HG02938 (cell line): Measurements from ENCODE around the gene FANCC.

Experiments
- ATAC-seq: cut with Tn5 transposase; IDR thresholded peaks from one replicate; pipeline ENCODE4 v1.9.1; 2021; ENCODE audit warnings: mild to moderate bottlenecking, moderate library complexity; ENCODE audit not compliant: unreplicated experiment

The FANCC gene

DNA sequence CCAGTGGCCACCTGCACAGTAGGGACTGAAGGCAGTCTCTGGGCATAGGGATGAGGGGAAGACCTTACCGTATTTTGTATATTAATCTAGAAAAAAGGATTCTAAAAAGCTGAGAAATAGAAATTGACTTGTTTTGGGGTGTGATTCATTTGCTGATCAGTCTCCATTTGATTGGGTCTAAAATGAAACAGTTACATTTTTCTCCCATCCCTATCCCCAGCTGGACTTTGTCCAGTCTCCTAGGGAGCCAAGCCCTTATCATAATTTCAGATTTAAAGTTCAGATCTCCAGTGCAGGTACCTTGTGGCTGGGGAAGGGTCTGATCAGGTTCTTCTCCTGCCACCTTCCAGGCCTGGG, 240.8 kb downstream of the FANCC start:
- no peak for ATAC-seq

DNA sequence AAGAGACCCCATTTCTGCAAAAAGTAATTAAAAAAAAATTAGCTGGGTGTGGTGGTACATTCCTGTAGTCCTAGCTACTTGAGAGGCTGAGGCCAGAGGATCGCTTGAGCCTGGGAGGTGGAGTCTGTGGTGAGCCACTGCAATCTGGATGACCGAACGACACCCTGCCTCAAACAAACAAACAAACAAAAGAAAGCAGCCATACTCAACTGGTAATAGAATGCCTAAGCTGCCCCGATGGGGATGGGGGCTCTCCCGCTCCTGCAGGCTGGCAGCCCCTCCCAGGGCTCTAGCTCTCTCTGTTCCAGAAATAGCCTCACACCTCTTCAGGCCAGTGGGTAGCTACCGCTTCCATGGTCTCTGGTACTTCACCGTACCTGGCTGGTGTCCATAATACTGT, 241.8 kb downstream of the FANCC start:
- ATAC-seq: no peak

DNA sequence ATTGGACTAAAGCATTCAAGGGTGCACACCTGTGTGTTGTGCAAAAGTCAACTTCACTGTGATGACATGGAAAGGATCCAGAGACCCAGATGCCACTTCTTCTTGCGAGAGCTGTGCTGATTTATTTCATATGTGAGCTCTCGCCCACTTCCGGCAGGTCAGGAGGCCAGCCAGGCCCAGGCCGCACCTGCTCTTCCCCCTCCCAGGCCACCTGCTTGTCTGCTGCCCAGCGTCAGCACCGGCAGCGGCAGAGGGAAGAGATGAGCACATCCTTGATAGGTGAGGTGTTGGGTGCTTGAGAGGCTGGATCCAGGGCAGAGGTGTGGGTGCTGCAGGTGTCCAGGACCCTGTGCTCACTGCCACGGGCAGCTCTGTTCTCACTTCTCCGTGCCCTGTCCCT, 242.9 kb downstream of the FANCC start:
- ATAC-seq: no peak

- ATAC-seq: no peak
These were observed 243.6 kb downstream of the FANCC start for GRCh38 chr9:95073918-95074317.

- no peak for ATAC-seq
These were observed 244.4 kb downstream of the FANCC start for GRCh38 chr9:95073042-95073607.

DNA sequence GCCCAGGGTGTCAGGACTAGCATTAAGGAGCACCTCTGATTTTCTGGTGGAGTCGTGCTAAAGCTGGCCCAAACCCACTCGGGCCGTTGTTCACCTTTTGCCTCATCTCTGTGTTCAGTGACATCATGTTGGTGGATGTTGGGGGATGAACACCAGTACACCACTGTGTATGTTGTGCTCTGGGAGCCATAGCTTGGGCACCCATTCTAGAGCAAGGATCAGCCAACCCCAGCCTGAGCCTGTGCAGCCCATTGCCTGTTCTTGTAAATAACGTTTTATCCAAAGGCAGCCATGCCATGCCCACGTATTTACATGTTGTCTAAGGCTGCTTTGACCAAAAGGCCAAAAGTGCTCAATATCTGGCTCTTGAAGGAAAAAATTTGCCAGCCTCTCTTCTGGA, 245.6 kb downstream of the FANCC start:
- ATAC-seq: no peak

- ATAC-seq: no peak
These were observed 246.1 kb downstream of the FANCC start for GRCh38 chr9:95071450-95071849.

DNA sequence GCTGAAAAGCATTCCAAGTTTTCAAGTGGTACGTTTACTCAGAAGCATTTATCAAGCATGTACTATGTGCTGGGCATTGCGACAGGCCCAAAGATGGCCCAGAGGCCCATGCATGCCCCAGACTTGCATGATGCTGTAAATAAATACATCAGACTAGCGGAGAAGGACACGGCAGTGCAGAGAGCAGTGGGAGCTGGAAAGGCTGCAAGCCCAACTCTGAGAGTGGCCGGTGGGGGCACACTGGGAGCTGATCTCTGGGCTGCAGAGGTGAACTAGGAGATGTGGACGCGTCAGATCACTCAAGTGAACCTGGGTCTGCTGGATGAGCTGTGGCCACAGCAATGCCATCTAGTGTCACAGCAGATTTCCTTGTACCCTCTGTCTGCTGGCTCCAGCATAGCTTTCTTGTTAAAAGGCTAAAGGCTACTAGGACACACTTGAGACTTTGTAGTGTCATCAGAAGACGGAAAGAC, 246.9 kb downstream of the FANCC start:
- no peak for ATAC-seq

GRCh38 chr9:95067897-95068296, 249.6 kb downstream of the FANCC start:
- no peak for ATAC-seq

DNA sequence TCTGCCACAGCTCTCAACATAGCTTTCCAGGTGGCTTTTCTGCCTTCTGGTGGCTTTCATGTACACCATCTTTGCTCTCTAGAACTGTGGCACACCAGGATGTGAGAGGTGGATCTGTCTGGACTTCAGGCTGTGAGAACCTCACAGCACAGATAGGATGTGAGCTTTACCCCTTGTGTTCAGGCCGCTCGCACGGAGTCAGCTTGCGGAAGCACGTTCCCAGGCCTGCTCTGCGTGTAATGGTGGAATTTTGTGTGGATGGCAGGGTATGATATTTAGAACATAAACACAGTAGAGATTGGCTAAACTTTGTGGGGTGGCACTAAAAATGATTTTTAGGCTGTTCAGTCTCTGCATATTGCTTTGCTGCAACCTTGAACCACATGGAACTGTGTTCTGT, 250.5 kb downstream of the FANCC start:
- ATAC-seq: no peak

GRCh38 chr9:95065224-95065623, 252.3 kb downstream of the FANCC start:
- ATAC-seq: no peak

- ATAC-seq: no peak
These were observed 254.2 kb downstream of the FANCC start for GRCh38 chr9:95063300-95063699.

- ATAC-seq: no peak
These were observed 254.9 kb downstream of the FANCC start for GRCh38 chr9:95062596-95063065.

DNA sequence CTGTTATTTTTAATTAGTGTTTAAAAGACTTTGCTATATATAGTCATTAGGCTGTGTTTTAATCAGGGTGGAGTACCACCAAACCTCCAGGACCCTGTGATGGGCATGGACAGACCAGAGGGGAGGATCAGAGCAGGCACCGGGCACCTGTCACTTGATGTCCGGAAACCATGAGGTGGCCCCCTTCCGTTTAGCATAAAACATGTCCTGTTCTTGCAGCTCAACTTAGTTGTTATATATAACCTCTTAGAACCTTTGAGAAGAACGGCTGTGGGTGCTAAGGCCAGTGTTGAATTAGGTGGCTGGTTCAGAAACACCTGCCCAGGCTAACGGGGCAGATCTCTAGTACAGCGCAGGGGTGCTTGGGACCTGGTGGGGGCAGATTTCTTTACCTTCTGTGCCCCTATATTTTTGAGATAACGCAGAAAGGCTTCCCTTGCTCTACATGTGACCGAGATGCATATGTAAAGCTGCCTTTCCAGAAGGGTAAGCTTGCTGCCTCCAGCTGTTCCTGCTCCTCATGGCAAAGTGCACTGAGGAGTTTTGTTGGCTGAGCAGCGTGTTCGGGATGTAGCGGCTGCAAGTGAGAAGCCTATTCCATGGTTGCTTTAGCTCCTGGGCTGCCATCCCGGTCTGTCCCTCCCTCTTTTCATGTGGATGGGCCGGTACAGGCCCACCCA, 255.5 kb downstream of the FANCC start:
- ATAC-seq: no peak

DNA sequence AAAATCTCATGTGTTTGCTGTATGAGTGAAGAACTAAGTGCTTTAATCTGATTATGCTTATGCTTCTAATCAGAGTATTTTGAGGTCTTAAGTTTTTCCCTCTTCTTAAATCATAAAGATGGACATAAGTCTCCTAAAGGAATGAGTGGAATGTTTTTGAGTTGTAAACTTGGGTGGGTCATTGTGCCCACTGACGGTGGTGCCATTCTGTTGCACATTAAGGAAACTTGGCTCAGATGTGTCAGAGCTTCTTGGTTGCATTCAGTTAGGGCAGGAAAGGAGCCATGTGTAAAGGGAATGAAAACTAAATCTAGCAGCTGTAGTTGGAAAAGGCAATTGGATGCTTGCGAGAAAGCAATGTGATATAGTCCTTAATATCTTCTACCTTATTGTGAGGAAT, 256.6 kb downstream of the FANCC start:
- no peak for ATAC-seq

GRCh38 chr9:95060234-95060633, 257.3 kb downstream of the FANCC start:
- no peak for ATAC-seq

GRCh38 chr9:95058795-95059386, 258.6 kb downstream of the FANCC start:
- ATAC-seq: no peak

DNA sequence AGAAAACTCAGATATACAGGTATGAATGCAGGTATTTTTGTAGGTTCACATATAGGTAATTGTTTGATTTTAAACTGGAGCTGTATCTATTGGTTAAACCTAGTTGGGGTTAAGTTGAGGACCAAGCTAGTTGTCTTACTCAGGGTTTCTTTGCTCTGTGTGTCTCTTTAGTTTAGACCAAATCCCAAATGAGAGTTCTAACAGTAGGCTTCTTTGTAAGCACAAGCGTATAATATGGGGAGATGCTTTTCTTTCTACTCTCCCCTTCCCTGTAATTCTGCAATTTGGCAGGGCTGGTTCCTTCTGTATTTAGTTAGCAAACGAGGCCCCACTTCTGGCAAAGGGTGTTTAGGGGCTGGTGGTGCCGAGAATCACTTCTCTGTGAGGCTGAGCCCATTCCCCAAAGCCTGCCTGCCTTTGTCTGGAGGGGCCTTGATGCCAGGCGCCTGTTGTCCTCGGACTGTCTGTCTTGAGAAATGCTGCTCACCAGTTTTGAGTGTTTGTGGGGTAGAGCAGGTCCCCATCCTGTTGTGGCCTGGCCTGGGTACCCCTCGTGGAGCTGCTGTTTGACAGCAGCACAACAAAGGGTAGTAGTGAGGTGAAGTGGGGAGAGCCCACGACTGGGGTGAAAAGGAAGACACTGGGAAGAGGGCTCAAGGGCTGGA, 259.3 kb downstream of the FANCC start:
- no peak for ATAC-seq

DNA sequence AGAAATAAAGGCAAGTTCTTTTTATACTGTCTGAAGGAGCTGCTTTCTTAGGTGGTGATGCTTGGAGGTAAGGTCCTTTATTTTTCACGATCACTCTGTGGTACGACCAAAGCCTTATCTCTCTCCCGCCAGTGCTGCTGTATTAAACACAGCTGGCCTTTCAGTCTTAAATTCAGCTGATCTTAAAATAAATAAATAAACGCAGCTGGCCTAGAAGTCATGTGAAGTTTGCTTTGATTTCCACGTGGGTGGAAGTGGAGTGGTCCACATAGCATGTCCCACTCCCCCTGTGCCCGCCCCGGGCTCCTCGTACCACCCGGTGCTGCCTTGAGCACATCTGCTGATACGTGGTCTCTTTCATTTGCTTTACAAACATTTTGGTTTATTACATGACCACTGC, 260.4 kb downstream of the FANCC start:
- no peak for ATAC-seq

DNA sequence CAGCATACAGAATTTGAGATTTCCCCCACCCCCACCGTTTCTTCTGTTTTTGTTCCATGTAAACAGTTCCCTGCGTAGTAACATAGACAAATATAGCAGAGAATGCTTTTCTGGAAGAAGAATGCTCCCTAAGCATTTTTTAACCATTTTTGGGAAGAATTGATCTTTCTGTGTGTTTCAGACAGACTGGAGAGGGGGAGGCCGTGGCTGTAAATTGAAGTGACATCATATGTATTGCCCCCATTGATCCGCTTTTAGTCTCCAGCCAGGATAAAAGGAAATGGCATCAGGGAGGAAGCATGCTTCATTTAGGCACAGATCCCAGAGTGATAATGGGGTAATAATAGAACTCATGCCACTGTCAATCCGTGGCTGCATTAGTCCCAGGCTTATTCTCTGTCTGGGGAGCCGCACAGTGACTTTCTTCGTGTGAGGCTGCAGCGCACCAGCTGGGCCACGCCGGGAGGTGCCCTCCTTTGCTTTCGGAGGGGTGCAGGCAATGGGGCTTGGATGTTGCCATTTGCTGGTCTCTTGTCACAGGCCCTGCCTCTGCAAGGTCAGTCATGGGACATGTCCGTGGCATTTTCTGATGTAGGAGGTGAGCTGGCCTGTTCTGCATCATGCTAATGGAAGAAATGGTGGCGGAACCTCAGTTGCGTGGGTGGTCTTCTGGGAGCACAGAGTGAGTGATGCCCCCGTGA, 261.5 kb downstream of the FANCC start:
- no peak for ATAC-seq

GRCh38 chr9:95055334-95055850, 262.1 kb downstream of the FANCC start:
- ATAC-seq: no peak
